Thyroid gland (tissue), 4 donors: ENCODE measurements around the gene FES. TPM values are rescaled to one million over a fixed set of nuclear protein-coding genes. Genes with fewer than 3 reads are reported as not detected.

Experiments used
- DNase-seq, 2 donors: peaks; one replicate each; pipeline ENCODE4 v3.0.0-alpha.2; 2019
- H3K27ac ChIP-seq, 3 donors: fragments of 200-600 bp; sonication (generic); 1 replicate in 2 of 3; 2 replicates in 1 of 3; pipeline ENCODE4 v1.5.1; 2016 to 2019; ENCODE audit warnings: mild to moderate bottlenecking in 1 of 3, moderate library complexity in 1 of 3
- H3K27me3 ChIP-seq: fragments of 200-600 bp; sonication (generic); one replicate; pipeline ENCODE4 v1.5.1; 2019
- H3K36me3 ChIP-seq, 2 donors: fragments of 200-600 bp; sonication (generic); one replicate each; pipeline ENCODE4 v1.5.1; 2016 to 2019
- H3K4me1 ChIP-seq, 2 donors: fragments of 200-600 bp; sonication (generic); one replicate each; pipeline ENCODE4 v1.5.1; 2017 to 2019
- H3K4me3 ChIP-seq, 3 donors: fragments of 200-600 bp; sonication (generic); replicated peaks in 1 of 3; 1 replicate in 2 of 3; 2 replicates in 1 of 3; pipeline ENCODE4 v1.5.1; 2016; ENCODE audit warnings: mild to moderate bottlenecking in 1 of 3
- H3K9me3 ChIP-seq: fragments of 200-600 bp; sonication (generic); one replicate; pipeline ENCODE4 v1.5.1; 2017
- POLR2A ChIP-seq, 2 donors: fragments of 450-650 bp; IDR thresholded peaks; one replicate each; pipeline ENCODE4 v1.6.1; 2017; ENCODE audit warnings: antibody characterized with exemption in 2 of 2, mild to moderate bottlenecking in 2 of 2, moderate library complexity in 1 of 2
- WGBS, 2 donors: methylation state at CpG; one replicate each; pipeline ENCODE4 v1.1.5; 2017; 5-methylcytosine and 5-hydroxymethylcytosine counted together
- intact Hi-C: fragments of 100-400 bp; cut with DNase I; formaldehyde crosslinking; loops from one replicate; pipeline ENCODE4 v1.15.1; 2023
- total RNA-seq, 4 donors: library from RNA; depleted of rRNA; stranded (reverse); fragments of >200 nt; gene quantifications; one replicate each; pipeline ENCODE4 v1.2.3, GENCODE V29; 2016
- TF ChIP-seq, protein P1 (sequence below), 6 experiments: fragments of 200-600 bp in 3 of 6; fragments of 450-650 bp in 3 of 6; sonication (generic) in 3 of 6; IDR thresholded peaks; one replicate each; pipeline ENCODE4 v1.5.1; 2016 to 2019; ENCODE audit warnings: antibody characterized with exemption in 6 of 6, mild to moderate bottlenecking in 2 of 6, inconsistent platforms in 1 of 6, moderate library complexity in 1 of 6

The FES gene
- total RNA-seq, 4 donors from 2014 or later, result 34.1 to 44.5 (median 36.0) TPM

DNA sequence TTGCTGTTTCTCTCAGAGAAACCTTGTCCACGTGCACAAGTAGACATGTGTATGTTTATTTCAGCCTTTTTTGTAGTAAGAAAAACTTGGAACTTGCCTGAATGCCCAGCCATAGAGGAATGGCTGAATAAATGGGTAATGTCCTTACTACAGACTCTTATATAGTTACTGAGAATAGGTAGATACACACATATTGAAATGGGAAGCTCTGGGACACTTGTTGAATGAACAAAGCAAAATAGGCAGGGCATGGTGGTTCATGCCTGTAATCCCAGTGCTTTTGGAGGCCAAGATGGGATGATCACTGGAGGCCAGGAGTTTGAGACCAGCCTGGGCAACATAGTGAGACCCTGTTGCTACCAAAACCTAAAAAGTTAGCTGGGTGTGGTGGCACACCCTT lies 52.5 kb downstream of the FES start:
- H3K4me3 ChIP-seq, result no peak overlapping the region
- H3K4me1 ChIP-seq, result peaks cover 15 to 30% of the 10 kb centered on the region in 2 donors
- H3K27ac ChIP-seq, result no peak overlapping the region
- intact Hi-C loops, result no loop called here
- WGBS, 2 donors, result 83 to 88% methylated on average over 1 of the region's 1 CpG
- DNase-seq, result no peak
- TF ChIP-seq, protein P1, sequence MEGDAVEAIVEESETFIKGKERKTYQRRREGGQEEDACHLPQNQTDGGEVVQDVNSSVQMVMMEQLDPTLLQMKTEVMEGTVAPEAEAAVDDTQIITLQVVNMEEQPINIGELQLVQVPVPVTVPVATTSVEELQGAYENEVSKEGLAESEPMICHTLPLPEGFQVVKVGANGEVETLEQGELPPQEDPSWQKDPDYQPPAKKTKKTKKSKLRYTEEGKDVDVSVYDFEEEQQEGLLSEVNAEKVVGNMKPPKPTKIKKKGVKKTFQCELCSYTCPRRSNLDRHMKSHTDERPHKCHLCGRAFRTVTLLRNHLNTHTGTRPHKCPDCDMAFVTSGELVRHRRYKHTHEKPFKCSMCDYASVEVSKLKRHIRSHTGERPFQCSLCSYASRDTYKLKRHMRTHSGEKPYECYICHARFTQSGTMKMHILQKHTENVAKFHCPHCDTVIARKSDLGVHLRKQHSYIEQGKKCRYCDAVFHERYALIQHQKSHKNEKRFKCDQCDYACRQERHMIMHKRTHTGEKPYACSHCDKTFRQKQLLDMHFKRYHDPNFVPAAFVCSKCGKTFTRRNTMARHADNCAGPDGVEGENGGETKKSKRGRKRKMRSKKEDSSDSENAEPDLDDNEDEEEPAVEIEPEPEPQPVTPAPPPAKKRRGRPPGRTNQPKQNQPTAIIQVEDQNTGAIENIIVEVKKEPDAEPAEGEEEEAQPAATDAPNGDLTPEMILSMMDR (IDR thresholded peaks at IDR 0.05), result no peak
- no peak for TF ChIP-seq POLR2A (IDR thresholded peaks at IDR 0.05)
- H3K36me3 ChIP-seq, result peaks cover 24 to 26% of the 10 kb centered on the region in 2 donors
- H3K9me3 ChIP-seq, result no peaks in the 10 kb centered on the region
- no peaks in the 10 kb centered on the region for H3K27me3 ChIP-seq

DNA sequence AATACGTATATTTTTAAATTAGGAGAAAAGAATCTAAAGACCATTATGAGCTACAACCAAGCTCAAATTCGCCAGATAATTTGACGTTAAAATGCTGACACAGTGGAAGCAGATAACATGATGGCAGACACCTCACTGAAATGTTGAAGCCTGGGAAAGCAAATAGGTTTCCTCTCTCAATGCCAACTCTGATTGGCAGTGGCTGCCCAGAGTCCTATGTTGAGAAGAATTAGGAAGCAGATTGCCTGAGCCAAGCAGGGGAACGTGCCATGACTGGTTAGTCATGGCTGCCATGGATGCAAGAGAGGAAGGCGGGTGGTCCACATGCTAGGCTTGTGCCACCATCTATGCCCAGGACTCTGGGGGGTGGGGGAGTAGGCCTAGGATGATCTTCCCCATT lies 54.0 kb downstream of the FES start:
- intact Hi-C loops, result no loop called here
- no peak for DNase-seq
- no peaks in the 10 kb centered on the region for H3K27me3 ChIP-seq
- no peak overlapping the region for H3K4me3 ChIP-seq
- no peak overlapping the region for H3K27ac ChIP-seq
- H3K36me3 ChIP-seq, result peaks cover 39 to 40% of the 10 kb centered on the region in 2 donors
- 94 to 95% methylated on average over 5 of the region's 5 CpGs for WGBS, 2 donors
- peaks cover 15 to 23% of the 10 kb centered on the region in 2 donors for H3K4me1 ChIP-seq
- H3K9me3 ChIP-seq, result no peaks in the 10 kb centered on the region
- TF ChIP-seq, protein P1 (IDR thresholded peaks at IDR 0.05), result no peak
- TF ChIP-seq POLR2A (IDR thresholded peaks at IDR 0.05), result no peak

DNA sequence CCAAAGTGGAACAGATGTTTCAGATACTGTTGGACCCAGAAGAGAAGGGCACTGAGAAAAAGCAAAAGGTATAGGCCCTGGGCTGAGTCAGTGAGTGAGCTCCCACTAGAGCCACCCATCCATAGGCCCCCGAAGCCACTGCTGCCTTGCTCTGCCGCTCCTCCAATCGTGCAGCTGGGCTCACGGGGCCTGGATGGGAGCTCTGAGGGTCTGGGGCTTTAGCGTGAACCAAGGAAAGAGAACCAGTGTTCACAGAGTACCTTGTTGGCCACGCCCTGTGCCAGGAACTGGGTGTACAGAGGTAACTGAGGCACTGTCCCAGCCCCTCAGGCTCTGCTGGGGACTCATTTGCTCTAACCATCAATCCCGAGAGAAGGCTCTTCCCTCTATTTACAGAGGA lies 55.5 kb downstream of the FES start:
- TF ChIP-seq, protein P1 (IDR thresholded peaks at IDR 0.05), result no peak
- TF ChIP-seq POLR2A (IDR thresholded peaks at IDR 0.05), result no peak
- Histone ChIP-seq H3K36me3 (peaks cover 52 to 54% of the 10 kb centered on the region in 2 donors), H3K9me3 (no peaks in the 10 kb centered on the region), H3K27ac (no peak overlapping the region), H3K4me1 (peaks cover 5 to 11% of the 10 kb centered on the region in 2 donors), H3K27me3 (no peaks in the 10 kb centered on the region), H3K4me3 (no peak overlapping the region)
- DNase-seq, result no peak
- intact Hi-C loops, result no loop called here
- 80 to 94% methylated on average over 5 to 7 of the region's 7 CpGs for WGBS, 2 donors

DNA sequence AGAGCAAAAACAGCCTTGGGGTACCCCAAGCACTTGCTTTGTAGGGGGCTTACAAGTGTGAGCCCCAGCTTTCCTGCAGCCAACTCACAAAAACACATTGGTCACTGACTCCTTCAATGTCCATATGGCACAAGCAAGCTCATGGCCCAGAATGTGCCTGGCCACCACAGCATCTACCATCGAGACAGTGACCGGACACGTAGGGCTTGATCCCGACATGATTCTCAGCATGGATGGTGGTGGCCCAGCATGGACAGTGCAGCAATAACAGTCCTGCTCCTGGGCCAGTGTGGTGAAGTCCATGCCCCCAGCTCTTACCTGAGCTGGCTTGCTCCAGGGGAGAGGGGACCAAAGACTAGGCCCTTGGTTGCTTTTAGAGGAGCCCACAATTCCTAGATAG lies 56.7 kb downstream of the FES start:
- intact Hi-C loops, result no loop called here
- no peak for DNase-seq
- peaks cover 58 to 63% of the 10 kb centered on the region in 2 donors for H3K36me3 ChIP-seq
- peaks cover under 1 to 5% of the 10 kb centered on the region in 2 donors for H3K4me1 ChIP-seq
- no peak overlapping the region for H3K27ac ChIP-seq
- H3K27me3 ChIP-seq, result no peaks in the 10 kb centered on the region
- WGBS, 2 donors, result 94 to 100% methylated on average over 4 of the region's 4 CpGs
- TF ChIP-seq POLR2A (IDR thresholded peaks at IDR 0.05), result no peak
- TF ChIP-seq, protein P1 (IDR thresholded peaks at IDR 0.05), result no peak
- no peaks in the 10 kb centered on the region for H3K9me3 ChIP-seq
- no peak overlapping the region for H3K4me3 ChIP-seq

DNA sequence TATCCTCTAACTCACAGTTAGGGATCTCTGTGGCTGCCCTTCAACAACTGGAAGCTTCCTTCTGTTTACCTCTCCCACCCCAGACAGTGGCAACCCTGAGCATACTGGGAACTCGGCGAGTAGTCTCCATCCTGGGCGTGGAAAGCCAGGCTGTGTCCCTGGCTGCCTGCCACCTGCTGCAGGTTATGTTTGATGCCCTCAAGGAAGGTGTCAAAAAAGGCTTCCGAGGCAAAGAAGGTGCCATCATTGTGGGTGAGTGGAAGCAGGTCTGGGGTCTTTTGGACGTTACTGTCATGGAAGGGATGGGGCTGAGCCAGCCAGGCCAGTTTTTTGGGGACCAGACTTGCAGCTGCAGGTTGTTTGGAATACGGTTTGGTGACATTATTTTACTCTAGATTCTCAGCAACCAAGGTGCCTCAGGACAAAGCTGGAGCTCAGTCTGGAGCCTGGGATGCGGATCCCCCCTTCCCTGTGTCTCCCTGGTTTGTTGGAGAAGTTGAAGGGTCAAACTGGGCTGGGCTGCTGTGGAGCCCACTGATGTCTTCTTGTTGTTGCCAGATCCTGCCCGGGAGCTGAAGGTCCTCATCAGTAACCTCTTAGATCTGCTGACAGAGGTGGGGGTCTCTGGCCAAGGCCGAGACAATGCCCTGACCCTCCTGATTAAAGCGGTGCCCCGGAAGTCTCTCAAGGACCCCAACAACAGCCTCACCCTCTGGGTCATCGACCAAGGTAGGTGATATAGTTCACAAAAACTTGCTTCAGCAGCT lies 58.2 kb downstream of the FES start:
- Histone ChIP-seq H3K27me3 (no peaks in the 10 kb centered on the region), H3K36me3 (peaks cover 70 to 71% of the 10 kb centered on the region in 2 donors), H3K4me1 (no peaks in the 10 kb centered on the region), H3K27ac (no peak overlapping the region), H3K4me3 (no peak overlapping the region), H3K9me3 (no peaks in the 10 kb centered on the region)
- TF ChIP-seq, protein P1 (IDR thresholded peaks at IDR 0.05), result no peak
- no peak for TF ChIP-seq POLR2A (IDR thresholded peaks at IDR 0.05)
- DNase-seq, result no peak
- intact Hi-C loops, result no loop called here
- 91 to 94% methylated on average over 11 to 12 of the region's 12 CpGs for WGBS, 2 donors
